HG02885 (cell line): ENCODE results near the gene SVBP.
"Not testable (repeated sequence)": the region's sequence is repeated elsewhere in the genome, so short reads cannot be mapped to it uniquely, and the experiment has no call there.

Experiments used
- ATAC-seq: cut with Tn5 transposase; IDR thresholded peaks from one replicate; pipeline ENCODE4 v1.9.1; 2021; ENCODE audit warnings: mild to moderate bottlenecking; ENCODE audit not compliant: unreplicated experiment, poor library complexity

SVBP gene

GRCh38 chr1:42816585-42817439, at the start of gene SVBP, which contains the start of gene ERMAP:
Gene SVBP (minus strand): TSS chr1:42817397. CDS start chr1:42816544, 853 bp downstream.
Gene ERMAP (plus strand): TSS chr1:42817122. CDS start chr1:42830449, 13,327 bp downstream.
- peak; percentile 86 for ATAC-seq

DNA sequence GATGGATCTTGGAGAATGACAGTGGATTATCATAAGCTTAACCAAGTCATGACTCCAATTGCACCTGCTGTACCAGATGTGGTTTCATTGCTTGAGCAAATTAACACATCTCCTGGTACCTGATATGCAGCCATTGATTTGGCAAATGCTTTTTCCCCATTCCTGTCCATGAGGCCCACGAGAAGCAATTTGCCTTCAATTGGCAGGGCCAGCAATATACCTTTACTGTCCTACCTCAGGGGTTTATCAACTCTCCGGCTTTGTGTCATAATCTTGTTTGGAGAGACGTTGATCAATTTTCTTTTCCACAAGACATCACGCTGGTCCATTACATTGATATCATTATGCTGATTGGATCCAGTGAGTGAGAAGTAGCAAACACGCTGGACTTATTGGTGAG, 49.4 kb upstream of the SVBP start:
- no peak for ATAC-seq

GRCh38 chr1:42861014-42861399, 43.8 kb upstream of the SVBP start:
- no peak for ATAC-seq

DNA sequence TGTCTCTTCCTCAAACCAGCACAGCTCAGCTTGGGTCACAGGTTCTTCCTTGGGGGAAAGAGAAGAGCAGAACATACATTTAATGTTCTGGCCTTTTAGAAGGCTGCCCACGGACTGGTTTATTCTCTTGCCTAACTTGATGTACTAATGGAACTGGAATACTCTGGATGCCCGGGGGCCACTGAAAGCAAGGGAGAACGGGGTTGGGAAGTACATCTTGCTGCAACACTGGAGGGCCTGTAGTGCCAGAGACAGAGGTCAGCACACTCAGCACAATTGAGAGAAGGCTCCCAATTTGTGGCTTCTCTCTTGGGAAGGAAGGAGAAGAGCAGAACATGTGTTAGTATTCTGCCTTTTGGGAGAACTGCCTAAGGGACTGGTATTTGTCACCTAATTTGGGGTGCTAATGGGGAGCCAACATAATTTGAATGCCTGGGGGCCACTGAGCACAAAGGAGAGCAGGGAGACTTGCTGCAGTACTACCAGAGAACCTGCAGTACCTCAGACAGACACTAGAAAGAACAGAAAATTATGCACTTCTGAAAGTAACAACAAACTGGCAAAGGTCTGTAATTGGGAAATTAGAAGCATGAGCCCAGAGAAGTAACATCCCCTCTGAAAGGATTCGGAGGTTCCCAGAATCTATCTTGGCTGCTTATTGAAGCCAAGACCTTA, 43.3 kb upstream of the SVBP start:
- ATAC-seq, result no peak

- not testable (repeated sequence) for ATAC-seq
Measured at GRCh38 chr1:42859366-42859765, 42.2 kb upstream of the SVBP start.

GRCh38 chr1:42856554-42856953, 39.4 kb upstream of the SVBP start:
- not testable (repeated sequence) for ATAC-seq

GRCh38 chr1:42853116-42853884, 36.1 kb upstream of the SVBP start:
- no peak for ATAC-seq

DNA sequence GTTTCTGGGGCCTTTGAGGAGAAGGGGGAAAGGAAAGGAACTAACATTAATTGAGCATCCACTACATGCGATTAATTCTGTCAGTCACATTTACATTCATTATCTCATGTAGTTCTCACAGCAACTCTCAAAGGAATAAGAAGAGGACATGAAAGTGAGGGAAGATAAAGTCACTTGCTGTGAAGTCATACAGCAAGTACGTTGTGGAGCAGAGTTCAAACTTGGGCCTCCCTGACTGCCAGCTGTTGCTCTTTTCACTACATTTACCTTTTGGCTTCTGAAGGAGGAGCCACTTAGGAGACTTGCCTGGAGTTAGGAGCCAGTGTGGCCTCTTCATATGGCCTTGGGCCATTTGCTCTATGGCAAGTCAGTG, 35.4 kb upstream of the SVBP start:
- ATAC-seq, result no peak

DNA sequence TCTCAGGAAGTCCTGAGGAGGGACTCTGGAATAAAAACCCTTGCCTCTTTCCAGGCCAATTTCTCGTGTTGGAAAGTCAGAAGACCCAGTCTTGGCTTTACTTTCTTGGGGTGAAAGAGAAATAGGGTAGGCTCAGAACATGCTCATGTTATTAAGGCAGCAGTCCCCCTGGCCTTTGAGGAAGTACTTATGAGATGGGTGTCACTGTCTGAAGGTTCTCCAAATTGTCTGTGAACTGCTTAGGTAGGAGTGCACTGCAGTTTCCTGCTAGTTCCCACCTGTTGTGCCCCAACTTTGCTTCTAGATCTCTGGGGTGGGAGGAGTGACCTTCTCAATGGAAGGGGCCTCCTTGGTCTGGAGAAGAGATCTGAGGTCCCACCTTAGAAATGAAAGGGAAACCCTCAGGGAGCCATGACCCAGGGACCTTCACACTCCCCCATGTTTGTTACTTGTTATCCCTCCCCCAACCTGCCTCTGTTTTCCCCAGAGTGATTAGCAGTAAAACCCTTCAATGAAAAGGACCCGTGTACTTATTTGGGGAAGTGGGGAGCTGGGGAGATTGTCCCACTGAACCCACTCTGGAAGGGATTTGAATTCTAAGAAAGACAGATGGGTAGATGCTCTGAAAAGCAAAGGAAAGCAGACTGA, 34.9 kb upstream of the SVBP start:
- ATAC-seq, result no peak

DNA sequence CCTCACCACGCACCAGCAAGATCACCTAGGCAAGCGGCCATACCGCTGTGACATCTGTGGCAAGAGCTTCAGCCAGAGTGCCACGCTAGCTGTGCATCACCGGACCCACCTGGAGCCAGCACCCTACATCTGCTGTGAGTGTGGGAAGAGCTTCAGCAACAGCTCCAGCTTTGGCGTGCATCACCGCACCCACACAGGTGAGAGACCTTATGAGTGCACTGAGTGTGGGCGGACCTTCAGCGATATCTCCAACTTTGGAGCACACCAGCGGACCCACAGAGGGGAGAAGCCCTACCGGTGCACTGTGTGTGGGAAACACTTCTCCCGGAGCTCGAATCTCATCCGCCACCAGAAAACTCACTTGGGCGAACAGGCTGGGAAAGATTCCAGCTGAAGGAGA, 34.2 kb upstream of the SVBP start:
- ATAC-seq, result no peak

DNA sequence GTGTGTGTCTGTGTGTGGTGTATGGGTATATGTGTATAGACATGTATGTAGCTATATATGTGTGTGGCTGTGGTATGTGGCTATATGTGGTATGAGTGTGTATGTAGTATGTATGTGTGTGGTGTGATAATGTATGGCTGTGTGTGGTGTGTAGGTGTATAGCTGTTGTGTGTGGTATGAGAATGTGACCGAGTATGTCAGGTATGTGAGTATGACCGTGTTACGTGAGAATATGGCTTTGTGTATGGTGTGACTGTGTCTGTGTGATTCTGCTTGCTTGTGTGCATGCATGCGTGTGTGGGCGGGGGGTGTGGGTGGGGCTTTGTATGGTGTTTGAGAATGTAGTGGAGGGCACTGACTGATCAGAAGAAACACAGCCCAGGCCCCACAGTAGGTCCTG, 32.7 kb upstream of the SVBP start:
- no peak for ATAC-seq

GRCh38 chr1:42848823-42849537, 31.8 kb upstream of the SVBP start:
- no peak for ATAC-seq

GRCh38 chr1:42847721-42848460, 30.7 kb upstream of the SVBP start:
- ATAC-seq, result no peak

- no peak for ATAC-seq
Measured at GRCh38 chr1:42847111-42847595, 30.0 kb upstream of the SVBP start.

DNA sequence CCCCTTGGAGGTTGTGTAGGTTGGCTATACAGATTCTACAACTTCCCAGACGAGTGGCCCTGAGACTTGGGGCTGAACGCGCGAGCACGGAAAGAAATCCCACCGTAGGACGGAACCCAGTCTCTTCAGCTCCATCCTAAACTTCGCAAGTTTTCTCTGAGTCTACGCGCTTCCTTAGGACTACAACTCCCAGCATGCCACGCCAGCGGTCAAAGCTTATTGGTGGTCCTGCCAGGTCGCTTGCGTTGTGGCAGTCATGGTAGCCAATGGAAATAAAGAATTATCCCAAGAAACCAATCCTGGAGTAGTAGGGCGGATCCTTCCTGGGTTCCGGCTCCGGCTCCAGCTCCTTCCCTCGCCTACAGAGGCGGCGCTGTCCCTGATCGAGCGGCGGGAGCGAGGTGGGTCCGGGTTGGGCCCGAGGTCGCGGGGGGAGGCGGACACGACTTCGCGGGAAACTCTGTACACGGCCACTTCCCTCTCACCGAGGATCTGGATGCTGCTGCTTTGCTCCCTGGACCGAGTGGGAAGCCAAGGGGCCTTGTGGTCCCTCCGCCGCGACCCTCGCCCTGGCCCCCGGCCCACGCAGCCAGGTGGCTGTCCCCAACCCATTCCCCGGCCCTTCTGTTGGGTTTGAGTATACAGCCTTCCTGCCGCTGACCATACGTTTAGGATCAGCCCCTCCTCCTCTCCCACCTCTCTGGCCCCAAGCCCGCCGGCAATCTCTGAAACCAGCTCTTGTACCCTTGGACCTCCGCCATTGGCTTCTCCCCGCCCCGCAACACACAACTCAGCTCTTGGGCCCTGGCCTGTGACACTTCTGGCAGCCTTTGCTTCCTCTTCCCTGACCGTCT, 29.3 kb upstream of the SVBP start, which contains the start of gene ZNF691:
Gene ZNF691, plus strand, starts transcription at position 357 of the 854 bp plus-strand sequence. CDS start 3,046 bp downstream, outside the sequence.
- ATAC-seq, result peak; percentile 95

GRCh38 chr1:42845866-42846256, 28.7 kb upstream of the SVBP start:
- no peak for ATAC-seq

DNA sequence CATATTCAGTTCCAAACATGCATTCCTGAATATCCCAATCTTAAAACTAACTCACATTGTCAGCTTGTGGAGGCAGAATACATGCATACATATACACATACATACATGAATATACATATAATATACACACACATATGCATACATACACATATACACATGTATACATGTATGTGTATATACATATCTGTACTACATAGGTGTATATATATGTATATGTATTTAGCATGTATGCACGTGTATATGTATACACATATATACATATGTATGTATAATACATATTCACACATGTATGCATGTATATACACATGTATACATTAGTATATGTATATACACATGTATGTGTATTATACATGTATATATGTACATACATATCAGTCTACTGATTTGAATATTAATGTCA, 28.0 kb upstream of the SVBP start:
- no peak for ATAC-seq

GRCh38 chr1:42844592-42845140, 27.5 kb upstream of the SVBP start:
- ATAC-seq, result no peak
